K562 (cell line): ENCODE data around the gene ICAM1. TPM values are rescaled to one million over a fixed set of nuclear protein-coding genes. Genes with fewer than 3 reads are reported as not detected.
A peak's percentile ranks its signal among the peaks of the same experiment; 100 is the strongest.

Experiments
- AFF1 ChIP-seq, 2 experiments: fragments of 450-650 bp; IDR thresholded peaks; 2 replicates each; pipeline ENCODE4 v1.6.1; 2018; ENCODE audit warnings: mild to moderate bottlenecking in 2 of 2, low read depth in 1 of 2; ENCODE audit not compliant: partially characterized antibody in 2 of 2
- CBFA2T3 ChIP-seq: fragments of 450-650 bp; IDR thresholded peaks from 2 replicates; pipeline ENCODE4 v1.6.1; 2017
- ELF2 ChIP-seq: fragments of 250-450 bp; sonication (Bioruptor Pico); IDR thresholded peaks from 2 replicates; pipeline ENCODE4 v1.5.0; 2021; ENCODE audit warnings: mild to moderate bottlenecking
- ETV5 ChIP-seq: sonication (generic); formaldehyde crosslinking; IDR thresholded peaks from 2 replicates; pipeline ENCODE4 v1.4.0; 2020; ENCODE audit warnings: low read depth, mild to moderate bottlenecking, missing genetic modification reagents
- HDAC2 ChIP-seq: fragments of 450-650 bp; IDR thresholded peaks from 2 replicates; pipeline ENCODE4 v1.6.1; 2016; ENCODE audit warnings: mild to moderate bottlenecking
- MNT ChIP-seq, 2 experiments: fragments of 450-650 bp; conservative IDR thresholded peaks; 2 replicates each; pipeline ENCODE4 v1.6.1; 2017; ENCODE audit warnings: mild to moderate bottlenecking in 2 of 2, moderate library complexity in 2 of 2
- NFATC3 ChIP-seq: fragments of 450-650 bp; IDR thresholded peaks from 2 replicates; pipeline ENCODE4 v1.6.1; 2017; ENCODE audit warnings: mild to moderate bottlenecking
- SMARCA5 ChIP-seq: fragments of 450-650 bp; IDR thresholded peaks from 2 replicates; pipeline ENCODE4 v1.6.1; 2016
- YY1 ChIP-seq, 3 experiments: IDR thresholded peaks; 2 replicates each; pipeline ENCODE4 v1.6.1; 2011; ENCODE audit warnings: low read length in 2 of 3, mild to moderate bottlenecking in 2 of 3, moderate library complexity in 2 of 3, borderline replicate concordance in 1 of 3, control low read depth in 1 of 3, low read depth in 1 of 3; ENCODE audit not compliant: insufficient read depth in 3 of 3, insufficient replicate concordance in 2 of 3, control insufficient read depth in 1 of 3, insufficient read length in 1 of 3; ENCODE audit errors: extremely low read depth in 1 of 3
- ZBTB40 ChIP-seq, 2 experiments: fragments of 450-650 bp in 1 of 2; sonication (generic) in 1 of 2; formaldehyde crosslinking in 1 of 2; IDR thresholded peaks; 2 replicates each; pipeline versions ENCODE4 v1.7.1 to v1.9.0; 2016 to 2022; ENCODE audit warnings: inconsistent platforms in 1 of 2, mild to moderate bottlenecking in 1 of 2, missing genetic modification reagents in 1 of 2
- polyA plus RNA-seq, 8 experiments: library from polyadenylated mRNA; depleted of rRNA in 4 of 8; stranded (reverse) in 5 of 8; unstranded in 3 of 8; fragments of >200 nt; fragmentation: Nextera tagmentation in 2 of 8; fragmentation: Illumina TruSeq in 1 of 8; extraction: Ambion mirVana in 2 of 8; extraction: Trizol in 1 of 8; gene quantifications; 2 replicates each; pipeline versions ENCODE4 v1.2.1 to v1.2.3, GENCODE V29; 2011 to 2014; ENCODE audit warnings: inconsistent platforms in 1 of 8, missing spikeins in 1 of 8
- total RNA-seq, 7 experiments: library from RNA; depleted of rRNA in 6 of 7; stranded (reverse); fragments of >200 nt in 6 of 7; fragmentation: Illumina TruSeq in 2 of 7; extraction: Trizol in 2 of 7; gene quantifications; 2 replicates each; pipeline versions ENCODE4 v1.2.1 to v1.2.3, GENCODE V29; 2011 to 2021; ENCODE audit warnings: low replicate concordance in 1 of 7

The ICAM1 gene
- total and polyA plus RNA-seq, 9 of the 15 experiments (the other 6 are each of a cell fraction or from before 2014, with no cell fraction given): 2.3 to 24.4 (median 13.4) TPM

GRCh38 chr19:10270616-10271394 lies at the start of gene ICAM1 (continued):
- TF ChIP-seq ZBTB40 (IDR thresholded peaks at IDR 0.05) (peak; percentile 83), ZBTB40 (CRISPR knock-in tag; IDR thresholded peaks at IDR 0.05) (no peak), NFATC3 (no peak), SMARCA5 (peak; percentile 79), ELF2 (no peak), CBFA2T3 (peak; percentile 26; the same call in 1 of the 2 replicates), YY1 (IDR thresholded peaks at IDR 0.05; ENCODE audit: borderline replicate concordance in 1 of 3, control insufficient read depth in 1 of 3, extremely low read depth in 1 of 3, insufficient read depth in 3 of 3, insufficient read length in 1 of 3, insufficient replicate concordance in 2 of 3, low read depth in 1 of 3, low read length in 2 of 3) (peak in 2 of 3 experiments; percentile 48 to 57), HDAC2 (peak; percentile 87; the same call in 1 of the 2 replicates), AFF1 (IDR thresholded peaks at IDR 0.05; ENCODE audit: low read depth in 1 of 2, partially characterized antibody in 2 of 2) (peak in 1 of 2 experiments; percentile 69), ETV5 (peak; percentile 93), MNT (conservative IDR thresholded peaks at IDR 0.05) (peak; percentile 83 to 85)
